K562 (cell line): Measurements from ENCODE around the gene GPRIN1. TPM values are rescaled to one million over a fixed set of nuclear protein-coding genes. Genes with fewer than 3 reads are reported as not detected.

Experiments
- ATAC-seq: fragments of 200-7000 bp; cut with Tn5 transposase; 3 replicates; pipeline ENCODE4 v1.9.1; 2020; ENCODE audit warnings: moderate library complexity
- BruUV-seq: library from RNA; stranded (reverse); fragments of 400-500 nt; replicated peaks from 2 replicates; lab custom pipeline; 2021; lab: Mats Ljungman, UMichigan
- CTCF ChIA-PET: fragments of 300-600 bp; formaldehyde crosslinking; extraction: SDS; loops from one replicate; lab custom pipeline; 2021; ENCODE audit warnings: low intra/inter-chr PET ratio; lab: Yijun Ruan, JAX
- POLR2A ChIA-PET: fragments of 300-600, 350-650 bp; sonication (Branson Sonifier 250); formaldehyde crosslinking; extraction: SDS; loops from one replicate; lab custom pipeline; 2021; ENCODE audit warnings: antibody characterized with exemption, inconsistent platforms; lab: Yijun Ruan, JAX
- DNase-seq, 4 experiments: peaks; one replicate each; pipeline versions ENCODE4 v3.0.0 to v3.0.0-alpha.2; 2011 to 2018; ENCODE audit warnings: low spot score in 3 of 4, mixed read lengths in 3 of 4; ENCODE audit errors: extremely low read depth in 1 of 4
- FAIRE-seq: peaks from 2 replicates; lab custom pipeline; 2011; peaks lifted over from hg19 to GRCh38; lab: Jason Lieb, UNC
- H2AFZ ChIP-seq: 2 replicates; pipeline ENCODE4 v1.6.0; 2011; ENCODE audit warnings: low read depth, low read length, control low read depth, inconsistent platforms
- H3K27ac ChIP-seq: fragments of 200-600 bp; 3 replicates; pipeline ENCODE4 v1.8.0; 2011; ENCODE audit warnings: low read depth, mild to moderate bottlenecking, control low read depth, inconsistent platforms, low read length, moderate library complexity, mixed read lengths; ENCODE audit errors: extremely low read depth
- H3K27me3 ChIP-seq, 2 experiments: fragments of 300-600 bp in 1 of 2; 2 replicates in 1 of 2; 3 replicates in 1 of 2; pipeline versions ENCODE4 v1.6.0 to v1.8.0; 2011; ENCODE audit warnings: inconsistent platforms in 2 of 2, low read length in 2 of 2, mild to moderate bottlenecking in 1 of 2, mixed read lengths in 1 of 2, moderate library complexity in 1 of 2; ENCODE audit not compliant: control insufficient read depth in 2 of 2, insufficient read depth in 2 of 2
- H3K36me3 ChIP-seq: fragments of 300-600 bp; 3 replicates; pipeline ENCODE4 v1.8.0; 2011; ENCODE audit warnings: mild to moderate bottlenecking, low read length, inconsistent platforms; ENCODE audit not compliant: control insufficient read depth, insufficient read depth
- H3K4me1 ChIP-seq, 2 experiments: fragments of 200-600 bp in 1 of 2; replicated peaks in 1 of 2; 2 replicates in 1 of 2; 3 replicates in 1 of 2; pipeline versions ENCODE4 v1.5.1 to v1.8.0; 2011; ENCODE audit warnings: inconsistent platforms in 2 of 2, low read length in 2 of 2, mild to moderate bottlenecking in 1 of 2, mixed read lengths in 1 of 2, moderate library complexity in 1 of 2; ENCODE audit not compliant: control insufficient read depth in 2 of 2, insufficient read depth in 2 of 2
- H3K4me2 ChIP-seq: 2 replicates; pipeline ENCODE4 v1.6.1; 2011; ENCODE audit warnings: low read length, control low read depth, inconsistent platforms, mixed read lengths; ENCODE audit not compliant: insufficient read depth
- H3K4me3 ChIP-seq: fragments of 200-600 bp; sonication (generic), shearing (Covaris generic); 2 replicates; pipeline ENCODE4 v1.5.1; 2016; ENCODE audit warnings: control low read depth, inconsistent platforms
- H3K79me2 ChIP-seq: fragments of 200-600 bp; 3 replicates; pipeline ENCODE4 v1.8.0; 2011; ENCODE audit warnings: low read length, inconsistent platforms; ENCODE audit not compliant: control insufficient read depth, insufficient read depth
- H3K9ac ChIP-seq, 2 experiments: 2 replicates each; pipeline versions ENCODE4 v1.6.0 to v1.6.1; 2011; ENCODE audit warnings: low read depth in 2 of 2, low read length in 2 of 2, control low read depth in 1 of 2, inconsistent platforms in 1 of 2, mild to moderate bottlenecking in 1 of 2, mixed read lengths in 1 of 2; ENCODE audit not compliant: insufficient read depth in 1 of 2
- H3K9me1 ChIP-seq: one replicate; pipeline ENCODE4 v1.6.0; 2011; ENCODE audit warnings: inconsistent platforms, mild to moderate bottlenecking, low read length, moderate library complexity; ENCODE audit not compliant: control insufficient read depth, insufficient read depth
- H3K9me3 ChIP-seq: replicated peaks from 2 replicates; pipeline ENCODE4 v1.5.1; 2011; ENCODE audit warnings: low read depth, low read length, inconsistent platforms; ENCODE audit not compliant: control insufficient read depth, insufficient read depth
- H4K20me1 ChIP-seq: replicated peaks from 2 replicates; pipeline ENCODE4 v1.6.1; 2011; ENCODE audit warnings: low read length, inconsistent platforms, mixed read lengths; ENCODE audit not compliant: control insufficient read depth, insufficient read depth
- CBFA2T2 ChIP-seq: fragments of 450-650 bp; conservative IDR thresholded peaks from 2 replicates; pipeline ENCODE4 v1.6.1; 2017; ENCODE audit warnings: mild to moderate bottlenecking
- CBFA2T3 ChIP-seq: fragments of 450-650 bp; IDR thresholded peaks from 2 replicates; pipeline ENCODE4 v1.6.1; 2017
- EGR1 ChIP-seq: fragments of 450-650 bp; conservative IDR thresholded peaks from 2 replicates; pipeline ENCODE4 v1.6.1; 2017; ENCODE audit warnings: mild to moderate bottlenecking
- HNRNPL ChIP-seq: fragments of 200-400 bp; formaldehyde crosslinking; IDR thresholded peaks from 2 replicates; pipeline ENCODE4 v1.6.1; 2017; ENCODE audit warnings: low read depth, mild to moderate bottlenecking, low read length
- NFYB ChIP-seq: IDR thresholded peaks from 2 replicates; pipeline ENCODE4 v1.6.1; 2011; ENCODE audit warnings: mild to moderate bottlenecking, moderate library complexity; ENCODE audit not compliant: insufficient read length; ENCODE audit errors: extremely low read depth
- PCBP1 ChIP-seq: fragments of 200-400 bp; formaldehyde crosslinking; IDR thresholded peaks from 2 replicates; pipeline ENCODE4 v1.6.1; 2018; ENCODE audit warnings: mild to moderate bottlenecking, low read depth, low read length; ENCODE audit not compliant: poor library complexity, severe bottlenecking
- TGIF2 ChIP-seq: sonication (generic); formaldehyde crosslinking; IDR thresholded peaks from 2 replicates; pipeline ENCODE4 v1.8.1; 2022; ENCODE audit warnings: mild to moderate bottlenecking, missing genetic modification reagents, moderate library complexity
- U2AF2 ChIP-seq: fragments of 200-400 bp; formaldehyde crosslinking; optimal IDR thresholded peaks from 2 replicates; pipeline ENCODE3; 2017; ENCODE audit warnings: low read depth, mild to moderate bottlenecking, low read length
- ZKSCAN1 ChIP-seq: fragments of 150-350 bp; IDR thresholded peaks from 2 replicates; pipeline ENCODE4 v1.6.1; 2016; ENCODE audit warnings: low read depth, low read length
- ZNF316 ChIP-seq: fragments of 450-650 bp; IDR thresholded peaks from 2 replicates; pipeline ENCODE4 v1.6.1; 2016
- ZNF699 ChIP-seq: fragments of 250-450 bp; sonication (Bioruptor Pico); IDR thresholded peaks from 2 replicates; pipeline ENCODE4 v1.8.0; 2021; ENCODE audit warnings: mild to moderate bottlenecking, moderate library complexity; ENCODE audit not compliant: insufficient replicate concordance
- WGBS: fragments of 100-300 bp; shearing (Covaris generic); methylation state at CpG from one replicate; pipeline ENCODE4 v1.1.6; 2016; ENCODE audit warnings: low coverage, mixed read lengths; ENCODE audit not compliant: insufficient coverage; ENCODE audit errors: missing lambda C conversion rate; 5-methylcytosine and 5-hydroxymethylcytosine counted together
- in situ Hi-C: fragments of 300-500 bp; cut with MboI; formaldehyde crosslinking; loops from 4 replicates; pipeline ENCODE4 v1.15.0; 2018; ENCODE audit warnings: inconsistent platforms, mixed read lengths
- intact Hi-C: fragments of 100-400 bp; cut with micrococcal nuclease; formaldehyde crosslinking; loops from 2 replicates; pipeline ENCODE4 v1.14.2; 2022
- polyA plus RNA-seq, 8 experiments: library from polyadenylated mRNA; depleted of rRNA in 4 of 8; stranded (reverse) in 5 of 8; unstranded in 3 of 8; fragments of >200 nt; fragmentation: Nextera tagmentation in 2 of 8; fragmentation: Illumina TruSeq in 1 of 8; extraction: Ambion mirVana in 2 of 8; extraction: Trizol in 1 of 8; gene quantifications; 2 replicates each; pipeline versions ENCODE4 v1.2.1 to v1.2.3, GENCODE V29; 2011 to 2014; ENCODE audit warnings: inconsistent platforms in 1 of 8, missing spikeins in 1 of 8
- total RNA-seq, 7 experiments: library from RNA; depleted of rRNA in 6 of 7; stranded (reverse); fragments of >200 nt in 6 of 7; fragmentation: Illumina TruSeq in 2 of 7; extraction: Trizol in 2 of 7; gene quantifications; 2 replicates each; pipeline versions ENCODE4 v1.2.1 to v1.2.3, GENCODE V29; 2011 to 2021; ENCODE audit warnings: low replicate concordance in 1 of 7
- TF ChIP-seq, protein P1 (sequence below), 2 experiments: fragments of 450-650 bp in 1 of 2; sonication (generic) in 1 of 2; formaldehyde crosslinking; conservative IDR thresholded peaks; 2 replicates each; pipeline versions ENCODE4 v1.4.0 to v1.8.1; 2020 to 2022; ENCODE audit warnings: mild to moderate bottlenecking in 1 of 2, missing genetic modification reagents in 1 of 2
- TF ChIP-seq, protein P2 (sequence below), 2 experiments: fragments of 450-650 bp in 1 of 2; IDR thresholded peaks; 2 replicates each; pipeline ENCODE4 v1.6.1; 2011 to 2017; ENCODE audit warnings: low read depth in 2 of 2, antibody characterized with exemption in 1 of 2, borderline replicate concordance in 1 of 2, low read length in 1 of 2, mild to moderate bottlenecking in 1 of 2, mixed read lengths in 1 of 2; ENCODE audit not compliant: control insufficient read depth in 1 of 2
- TF ChIP-seq, protein P3 (sequence below): fragments of 450-650 bp; IDR thresholded peaks from one replicate; pipeline ENCODE4 v1.6.1; 2018; ENCODE audit warnings: mild to moderate bottlenecking, moderate library complexity; ENCODE audit not compliant: partially characterized antibody
- TF ChIP-seq, protein P4 (sequence below): sonication (generic); formaldehyde crosslinking; IDR thresholded peaks from 2 replicates; pipeline ENCODE4 v1.8.1; 2023; ENCODE audit warnings: mild to moderate bottlenecking, missing genetic modification reagents, moderate library complexity

The GPRIN1 gene
- total and polyA plus RNA-seq, 9 of the 15 experiments (the other 6 are each of a cell fraction or from before 2014, with no cell fraction given) = 0.15 to 11.6 (median 4.4) TPM

DNA sequence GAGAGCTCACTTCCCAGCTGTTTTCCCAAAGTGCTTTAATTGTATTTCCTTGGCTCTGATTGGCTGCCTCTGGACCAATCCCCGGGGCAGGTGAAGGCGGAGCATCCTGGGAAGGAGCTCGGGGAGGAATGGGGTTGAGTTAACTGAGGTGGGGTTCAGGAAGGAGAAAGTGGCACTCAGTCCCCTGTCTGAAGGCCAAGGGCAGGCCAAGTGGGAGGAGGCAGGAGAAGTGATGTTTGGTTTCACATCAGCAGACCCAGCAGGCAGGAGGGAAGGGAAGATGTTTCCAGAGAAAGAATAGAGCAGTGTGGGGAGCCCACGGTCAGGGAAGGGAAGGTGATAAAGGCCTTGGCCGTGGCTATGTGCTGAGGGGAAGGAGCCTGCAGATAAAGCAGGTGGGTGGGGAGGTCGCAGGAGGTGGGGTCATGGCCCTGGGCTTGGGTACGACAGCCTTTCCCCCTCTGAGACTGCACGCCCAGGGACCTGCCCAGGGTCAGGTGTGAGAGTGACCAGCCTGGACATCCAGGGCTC is 40.5 kb upstream of the GPRIN1 start:
- Histone ChIP-seq H3K27me3 (no peaks in the 10 kb centered on the region), H3K9ac (peak overlapping the region in 1 of 2 experiments; percentile 65; a peak in 3 of 4 replicates), H3K4me3 (no peak overlapping the region), H4K20me1 (peaks cover 19% of the 10 kb centered on the region), H3K4me2 (peak overlapping the region; percentile 72), H3K9me3 (no peaks in the 10 kb centered on the region), H3K9me1 (peaks cover 19% of the 10 kb centered on the region), H3K27ac (no peak overlapping the region; the same call in 2 of the 3 replicates), H3K36me3 (peaks cover 26% of the 10 kb centered on the region; the same call in 2 of the 3 replicates), H3K4me1 (peaks cover 37 to 71% of the 10 kb centered on the region in 2 experiments), H3K79me2 (peaks cover 45% of the 10 kb centered on the region), H2AFZ (no peak overlapping the region)
- ATAC-seq (no peak), DNase-seq (peak; percentile 59 to 88 (median 80)), FAIRE-seq (peak; percentile 95)
- BruUV-seq = no TSS peak
- CTCF ChIA-PET = no interaction called here
- intact Hi-C loops (no loop called here), in situ Hi-C loops (no loop called here)
- peak; percentile 25 for TF ChIP-seq NFYB
- TF ChIP-seq PCBP1 = no peak
- TF ChIP-seq, protein P1, sequence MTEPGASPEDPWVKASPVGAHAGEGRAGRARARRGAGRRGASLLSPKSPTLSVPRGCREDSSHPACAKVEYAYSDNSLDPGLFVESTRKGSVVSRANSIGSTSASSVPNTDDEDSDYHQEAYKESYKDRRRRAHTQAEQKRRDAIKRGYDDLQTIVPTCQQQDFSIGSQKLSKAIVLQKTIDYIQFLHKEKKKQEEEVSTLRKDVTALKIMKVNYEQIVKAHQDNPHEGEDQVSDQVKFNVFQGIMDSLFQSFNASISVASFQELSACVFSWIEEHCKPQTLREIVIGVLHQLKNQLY (CRISPR knock-in tag; conservative IDR thresholded peaks at IDR 0.05) = no peak
- TF ChIP-seq ZNF316 = no peak
- TF ChIP-seq ZKSCAN1 = no peak
- TF ChIP-seq, protein P2, sequence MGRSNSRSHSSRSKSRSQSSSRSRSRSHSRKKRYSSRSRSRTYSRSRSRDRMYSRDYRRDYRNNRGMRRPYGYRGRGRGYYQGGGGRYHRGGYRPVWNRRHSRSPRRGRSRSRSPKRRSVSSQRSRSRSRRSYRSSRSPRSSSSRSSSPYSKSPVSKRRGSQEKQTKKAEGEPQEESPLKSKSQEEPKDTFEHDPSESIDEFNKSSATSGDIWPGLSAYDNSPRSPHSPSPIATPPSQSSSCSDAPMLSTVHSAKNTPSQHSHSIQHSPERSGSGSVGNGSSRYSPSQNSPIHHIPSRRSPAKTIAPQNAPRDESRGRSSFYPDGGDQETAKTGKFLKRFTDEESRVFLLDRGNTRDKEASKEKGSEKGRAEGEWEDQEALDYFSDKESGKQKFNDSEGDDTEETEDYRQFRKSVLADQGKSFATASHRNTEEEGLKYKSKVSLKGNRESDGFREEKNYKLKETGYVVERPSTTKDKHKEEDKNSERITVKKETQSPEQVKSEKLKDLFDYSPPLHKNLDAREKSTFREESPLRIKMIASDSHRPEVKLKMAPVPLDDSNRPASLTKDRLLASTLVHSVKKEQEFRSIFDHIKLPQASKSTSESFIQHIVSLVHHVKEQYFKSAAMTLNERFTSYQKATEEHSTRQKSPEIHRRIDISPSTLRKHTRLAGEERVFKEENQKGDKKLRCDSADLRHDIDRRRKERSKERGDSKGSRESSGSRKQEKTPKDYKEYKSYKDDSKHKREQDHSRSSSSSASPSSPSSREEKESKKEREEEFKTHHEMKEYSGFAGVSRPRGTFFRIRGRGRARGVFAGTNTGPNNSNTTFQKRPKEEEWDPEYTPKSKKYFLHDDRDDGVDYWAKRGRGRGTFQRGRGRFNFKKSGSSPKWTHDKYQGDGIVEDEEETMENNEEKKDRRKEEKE (IDR thresholded peaks at IDR 0.05; ENCODE audit: borderline replicate concordance in 1 of 2, control insufficient read depth in 1 of 2, low read depth in 2 of 2, low read length in 1 of 2) = no peak
- TF ChIP-seq CBFA2T3 = peak; percentile 68
- TF ChIP-seq ZNF699 (CRISPR knock-in tag) = no peak
- TF ChIP-seq, protein P3, sequence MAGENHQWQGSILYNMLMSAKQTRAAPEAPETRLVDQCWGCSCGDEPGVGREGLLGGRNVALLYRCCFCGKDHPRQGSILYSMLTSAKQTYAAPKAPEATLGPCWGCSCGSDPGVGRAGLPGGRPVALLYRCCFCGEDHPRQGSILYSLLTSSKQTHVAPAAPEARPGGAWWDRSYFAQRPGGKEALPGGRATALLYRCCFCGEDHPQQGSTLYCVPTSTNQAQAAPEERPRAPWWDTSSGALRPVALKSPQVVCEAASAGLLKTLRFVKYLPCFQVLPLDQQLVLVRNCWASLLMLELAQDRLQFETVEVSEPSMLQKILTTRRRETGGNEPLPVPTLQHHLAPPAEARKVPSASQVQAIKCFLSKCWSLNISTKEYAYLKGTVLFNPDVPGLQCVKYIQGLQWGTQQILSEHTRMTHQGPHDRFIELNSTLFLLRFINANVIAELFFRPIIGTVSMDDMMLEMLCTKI = no peak
- TF ChIP-seq HNRNPL = no peak
- TF ChIP-seq TGIF2 (CRISPR knock-in tag) = no peak
- TF ChIP-seq CBFA2T2 = peak; percentile 52
- no peak; the same call in 1 of the 2 replicates for TF ChIP-seq EGR1
- TF ChIP-seq, protein P4, sequence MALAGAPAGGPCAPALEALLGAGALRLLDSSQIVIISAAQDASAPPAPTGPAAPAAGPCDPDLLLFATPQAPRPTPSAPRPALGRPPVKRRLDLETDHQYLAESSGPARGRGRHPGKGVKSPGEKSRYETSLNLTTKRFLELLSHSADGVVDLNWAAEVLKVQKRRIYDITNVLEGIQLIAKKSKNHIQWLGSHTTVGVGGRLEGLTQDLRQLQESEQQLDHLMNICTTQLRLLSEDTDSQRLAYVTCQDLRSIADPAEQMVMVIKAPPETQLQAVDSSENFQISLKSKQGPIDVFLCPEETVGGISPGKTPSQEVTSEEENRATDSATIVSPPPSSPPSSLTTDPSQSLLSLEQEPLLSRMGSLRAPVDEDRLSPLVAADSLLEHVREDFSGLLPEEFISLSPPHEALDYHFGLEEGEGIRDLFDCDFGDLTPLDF = no peak
- TF ChIP-seq U2AF2 = no peak
- POLR2A ChIA-PET = interaction anchor here (0.6 to 1.4 kb wide), 2 partner anchors 10 to 44 kb away, joined by 3 to 4 read pairs; no protein-coding TSS in a partner anchor
- WGBS = 21% methylated on average over 8 of the region's 8 CpGs
